NCI-H1930 (cell line): ENCODE results near the gene C13orf42.

Experiments used
- DNase-seq, 2 experiments: peaks; one replicate each; lab custom pipeline; 2025; lab: John Stamatoyannopoulos, UW

C13orf42 gene

GRCh38 chr13:51033421-51034185 lies 77.5 kb downstream of the C13orf42 start:
- DNase-seq = no peak

DNA sequence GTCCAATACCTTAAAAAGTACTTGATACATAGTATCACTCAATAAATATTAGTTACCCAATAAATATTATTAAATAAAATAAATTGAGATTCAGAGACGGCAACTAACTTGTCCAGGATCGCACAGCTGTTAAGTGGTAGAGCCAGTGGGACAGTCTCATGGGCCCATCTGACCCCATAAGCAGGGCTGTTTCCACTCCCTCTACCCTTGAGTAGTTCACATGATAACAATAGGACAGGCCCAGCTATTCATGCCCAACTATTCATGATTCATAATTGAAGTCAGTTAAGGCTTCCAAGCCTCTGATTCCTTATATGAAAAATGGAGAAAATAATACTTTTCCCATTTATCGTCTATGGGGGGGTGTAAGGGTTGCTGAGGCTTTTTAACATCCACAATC lies 78.2 kb downstream of the C13orf42 start:
- no peak for DNase-seq
